ENCODE results near the gene CCR6. TPM values are rescaled to one million over a fixed set of nuclear protein-coding genes. Genes with fewer than 3 reads are reported as not detected.

CCR6 gene
- not detected in 2 replicates for total RNA-seq (2014; rRNA removed; shearing (Covaris generic))
- polyA plus RNA-seq (2016; fragmentation: Nextera tagmentation; extraction: Ambion mirVana) = not detected in 2 replicates

- no peaks in the 10 kb centered on the region for H3F3A ChIP-seq (ENCODE audit: insufficient read depth)
- H3K9me2 ChIP-seq (ENCODE audit: insufficient read depth) = no peaks in the 10 kb centered on the region
- no peaks in the 10 kb centered on the region for H3K9me3 ChIP-seq (ENCODE audit: low read depth)
- H3K4me2 ChIP-seq (ENCODE audit: unreplicated experiment) = no peak within 1 kb of the TSS
- H3K4me3 ChIP-seq = no peak within 1 kb of the TSS
- H4K20me1 ChIP-seq (ENCODE audit: insufficient read depth) = no peaks in the 10 kb centered on the region
- in situ Hi-C loops (cut with MboI) = no loop called here
- H3K4me1 ChIP-seq (ENCODE audit: insufficient read depth) = no peaks in the 10 kb centered on the region
- H3K27me3 ChIP-seq (replicated peaks; ENCODE audit: insufficient read depth) = no peaks in the 10 kb centered on the region
- no peaks in the 10 kb centered on the region for H3K36me3 ChIP-seq (ENCODE audit: low read depth)
- H3K27ac ChIP-seq = no peak within 1 kb of the TSS
- no peak within 1 kb of the TSS for H3K9ac ChIP-seq
- no peak for DNase-seq
- no peak within 1 kb of the TSS for H2AFZ ChIP-seq
- no peaks in the 10 kb centered on the region for H3K79me2 ChIP-seq (ENCODE audit: insufficient read depth)
- 16 to 20% methylated on average over 8 of the region's 8 CpGs for WGBS, 2 experiments (ENCODE audit: low coverage in 1 of 2, low lambda C conversion rate in 2 of 2, missing lambda C conversion rate in 2 of 2)
- TF ChIP-seq EZH2 (IDR thresholded peaks at IDR 0.05; ENCODE audit: insufficient read depth, poor library complexity, severe bottlenecking) (no peak), EZH2phosphoT487 (IDR thresholded peaks at IDR 0.05; ENCODE audit: insufficient read depth, low read depth) (no peak)
These were observed at the start of gene CCR6 for GRCh38 chr6:167122827-167123657. CCR6 (plus strand) TSS chr6:167123096; CDS start chr6:167136135, 13,039 bp downstream.

GRCh38 chr6:167073679-167074274 is 49.1 kb upstream of the CCR6 start:
- H3K27ac ChIP-seq = no peak overlapping the region
- in situ Hi-C loops (cut with MboI) = no loop called here
- no peaks in the 10 kb centered on the region for H3K79me2 ChIP-seq (ENCODE audit: insufficient read depth)
- no peaks in the 10 kb centered on the region for H3K9me2 ChIP-seq (ENCODE audit: insufficient read depth)
- DNase-seq = no peak
- no peaks in the 10 kb centered on the region for H3F3A ChIP-seq (ENCODE audit: insufficient read depth)
- H3K4me1 ChIP-seq (ENCODE audit: insufficient read depth) = no peaks in the 10 kb centered on the region
- no peak overlapping the region for H3K4me3 ChIP-seq
- no peaks in the 10 kb centered on the region for H3K27me3 ChIP-seq (replicated peaks; ENCODE audit: insufficient read depth)
- H4K20me1 ChIP-seq (ENCODE audit: insufficient read depth) = no peaks in the 10 kb centered on the region
- H3K9me3 ChIP-seq (ENCODE audit: low read depth) = no peaks in the 10 kb centered on the region
- no peak overlapping the region for H2AFZ ChIP-seq
- H3K9ac ChIP-seq = no peak overlapping the region
- no peak for TF ChIP-seq EZH2 (IDR thresholded peaks at IDR 0.05; ENCODE audit: insufficient read depth, poor library complexity, severe bottlenecking)
- no peak for TF ChIP-seq EZH2phosphoT487 (IDR thresholded peaks at IDR 0.05; ENCODE audit: insufficient read depth, low read depth)
- H3K36me3 ChIP-seq (ENCODE audit: low read depth) = no peaks in the 10 kb centered on the region
- no peak overlapping the region for H3K4me2 ChIP-seq (ENCODE audit: unreplicated experiment)

GRCh38 chr6:167077241-167077932 is 45.5 kb upstream of the CCR6 start:
- no peaks in the 10 kb centered on the region for H3K9me2 ChIP-seq (ENCODE audit: insufficient read depth)
- H2AFZ ChIP-seq = no peak overlapping the region
- H3K9ac ChIP-seq = no peak overlapping the region
- no peaks in the 10 kb centered on the region for H3K27me3 ChIP-seq (replicated peaks; ENCODE audit: insufficient read depth)
- no peaks in the 10 kb centered on the region for H3K79me2 ChIP-seq (ENCODE audit: insufficient read depth)
- H3K36me3 ChIP-seq (ENCODE audit: low read depth) = no peaks in the 10 kb centered on the region
- DNase-seq = no peak
- H3K4me3 ChIP-seq = no peak overlapping the region
- no peaks in the 10 kb centered on the region for H4K20me1 ChIP-seq (ENCODE audit: insufficient read depth)
- 24 to 25% methylated on average over 15 of the region's 15 CpGs for WGBS, 2 experiments (ENCODE audit: low coverage in 1 of 2, low lambda C conversion rate in 2 of 2, missing lambda C conversion rate in 2 of 2)
- H3F3A ChIP-seq (ENCODE audit: insufficient read depth) = no peaks in the 10 kb centered on the region
- no peak overlapping the region for H3K27ac ChIP-seq
- H3K4me2 ChIP-seq (ENCODE audit: unreplicated experiment) = no peak overlapping the region
- H3K9me3 ChIP-seq (ENCODE audit: low read depth) = no peaks in the 10 kb centered on the region
- in situ Hi-C loops (cut with MboI) = no loop called here
- H3K4me1 ChIP-seq (ENCODE audit: insufficient read depth) = no peaks in the 10 kb centered on the region
- TF ChIP-seq EZH2 (IDR thresholded peaks at IDR 0.05; ENCODE audit: insufficient read depth, poor library complexity, severe bottlenecking) = no peak
- no peak for TF ChIP-seq EZH2phosphoT487 (IDR thresholded peaks at IDR 0.05; ENCODE audit: insufficient read depth, low read depth)

- 19% methylated on average over 8 of the region's 8 CpGs for WGBS, 2 experiments (ENCODE audit: low coverage in 1 of 2, low lambda C conversion rate in 2 of 2, missing lambda C conversion rate in 2 of 2)
- Histone ChIP-seq H3K27ac (no peak overlapping the region), H3K27me3 (replicated peaks; ENCODE audit: insufficient read depth) (no peaks in the 10 kb centered on the region), H2AFZ (no peak overlapping the region), H3K36me3 (ENCODE audit: low read depth) (no peaks in the 10 kb centered on the region), H4K20me1 (ENCODE audit: insufficient read depth) (no peaks in the 10 kb centered on the region), H3K79me2 (ENCODE audit: insufficient read depth) (no peaks in the 10 kb centered on the region), H3K9me3 (ENCODE audit: low read depth) (no peaks in the 10 kb centered on the region), H3F3A (ENCODE audit: insufficient read depth) (no peaks in the 10 kb centered on the region), H3K4me1 (ENCODE audit: insufficient read depth) (no peaks in the 10 kb centered on the region), H3K9ac (no peak overlapping the region), H3K9me2 (ENCODE audit: insufficient read depth) (no peaks in the 10 kb centered on the region), H3K4me2 (ENCODE audit: unreplicated experiment) (no peak overlapping the region), H3K4me3 (no peak overlapping the region)
- TF ChIP-seq EZH2 (IDR thresholded peaks at IDR 0.05; ENCODE audit: insufficient read depth, poor library complexity, severe bottlenecking) (no peak), EZH2phosphoT487 (IDR thresholded peaks at IDR 0.05; ENCODE audit: insufficient read depth, low read depth) (no peak)
- DNase-seq = no peak
- in situ Hi-C loops (cut with MboI) = no loop called here
These were observed 44.2 kb upstream of the CCR6 start for GRCh38 chr6:167078745-167079144.

Data from GM23248 (cell line).